Stimulated activated CD4-positive, alpha-beta T cell treated with anti-CD3 and anti-CD28 coated beads, TNF-alpha, amount 100 ng/mL, for 1 hour (primary cell): ENCODE measurements around the gene UQCRHL.

Experiments
- DNase-seq, 3 donors: peaks; one replicate each; pipeline ENCODE4 v3.0.0-alpha.2; 2020; ENCODE audit warnings: low read depth in 3 of 3, low spot score in 1 of 3

The UQCRHL gene

DNA sequence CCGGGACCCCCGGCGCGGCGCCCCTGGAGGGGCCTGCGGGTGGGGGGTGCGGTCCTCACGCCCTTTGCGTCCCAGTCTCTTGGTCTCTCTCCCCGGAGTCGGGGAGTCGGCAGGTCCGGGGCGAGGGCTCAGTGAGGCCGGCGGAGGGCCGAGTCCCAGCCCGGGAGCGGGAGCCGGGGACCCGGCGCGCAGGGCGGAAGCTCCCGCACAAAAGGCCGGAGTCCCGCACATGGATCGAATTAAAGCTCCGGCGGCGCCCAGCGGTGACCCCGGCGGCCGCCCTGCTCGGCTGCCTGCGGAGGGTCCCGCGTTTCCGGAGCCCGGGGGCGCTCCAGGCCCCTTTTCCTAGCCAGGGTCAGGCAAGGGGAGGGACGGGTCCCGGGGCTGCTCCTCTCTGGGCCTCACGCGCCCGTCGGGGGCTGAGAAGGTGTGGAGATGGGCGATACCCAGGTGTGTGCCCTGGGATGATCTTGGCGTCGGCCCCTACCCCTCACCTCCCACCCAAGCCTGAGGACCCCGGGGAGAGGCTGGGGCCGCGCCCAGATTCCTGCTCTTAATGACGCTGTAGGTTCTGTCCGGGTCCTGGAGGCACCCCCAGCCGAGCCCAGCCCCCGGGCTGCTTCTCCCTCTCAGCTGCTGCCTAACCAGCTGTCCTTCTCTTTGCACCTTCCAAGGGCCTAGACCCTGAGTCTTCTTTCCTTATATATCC lies 48.3 kb downstream of the UQCRHL start:
- DNase-seq: no peak

DNA sequence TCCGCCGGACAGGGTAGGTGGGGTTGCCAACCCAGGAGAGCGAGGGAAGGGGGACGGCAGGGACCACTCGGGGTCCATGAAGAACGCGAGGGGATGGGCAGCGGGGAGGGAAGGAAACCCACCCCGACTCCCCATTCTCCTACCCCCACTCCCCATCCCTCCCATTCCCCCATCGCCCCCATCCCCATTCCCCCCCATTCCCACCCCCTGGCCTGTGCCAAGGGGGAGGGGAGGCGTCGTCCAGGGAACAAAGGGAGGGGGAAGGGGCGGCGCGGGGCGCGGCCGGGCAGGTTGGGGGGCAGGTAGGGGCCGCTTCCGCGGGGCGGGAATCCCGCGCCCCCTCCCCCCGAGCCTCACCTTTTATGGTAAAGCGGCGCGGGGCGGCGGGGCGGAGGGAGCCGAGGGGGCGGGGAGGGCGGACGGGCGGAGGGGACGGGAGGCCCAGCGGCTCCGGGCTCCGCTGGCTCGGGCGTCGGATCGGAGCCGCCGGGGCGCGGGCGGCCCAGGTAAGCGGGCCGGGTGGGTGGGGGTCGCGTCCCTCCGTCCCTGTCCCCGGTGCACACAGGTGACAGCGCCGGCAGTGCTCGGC lies 49.0 kb downstream of the UQCRHL start, which contains the start of gene FBLIM1:
Gene FBLIM1, plus strand, starts transcription at position 453 of the 589 bp plus-strand sequence. CDS start 6,189 bp downstream, outside the sequence.
- DNase-seq: no peak

DNA sequence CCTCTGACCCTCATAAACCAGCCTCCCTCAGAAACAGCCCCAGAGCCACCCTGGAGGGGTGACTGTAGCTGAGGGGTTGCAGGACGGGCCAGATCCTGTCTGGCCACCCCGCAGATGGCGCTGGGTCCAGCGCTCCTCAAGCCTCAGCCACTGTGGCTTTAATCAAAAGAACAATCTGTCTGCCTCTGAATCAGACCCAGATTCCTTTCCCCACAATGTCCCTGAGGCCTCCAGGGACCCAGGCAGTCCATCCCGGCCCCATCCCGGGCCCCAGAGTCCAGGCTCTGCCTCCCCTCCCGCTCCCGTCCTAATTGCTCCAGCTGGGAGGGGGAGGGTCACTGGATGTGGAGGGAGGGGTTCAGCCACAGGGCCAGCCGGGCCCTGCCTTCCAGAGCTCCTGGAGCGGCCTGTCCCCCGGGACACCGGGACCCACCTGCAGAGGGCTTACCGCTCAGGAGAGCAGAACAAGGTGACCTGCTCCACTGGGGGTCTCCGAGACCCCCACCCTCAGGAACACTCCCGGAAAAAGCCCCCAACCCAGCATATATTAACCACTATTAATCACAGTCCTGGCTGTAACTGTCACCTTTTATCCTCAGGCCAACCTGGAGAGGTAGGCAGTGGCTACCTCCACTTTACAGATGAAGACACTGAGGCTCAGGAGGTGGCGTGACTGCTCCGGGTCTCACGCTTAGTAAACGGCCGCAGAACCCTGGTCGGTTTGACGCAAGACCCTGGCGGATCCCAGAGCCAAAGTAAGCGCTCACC lies 49.7 kb downstream of the UQCRHL start:
- no peak for DNase-seq
